Stomach (tissue), 9 donors: ENCODE results near the gene AP1G1. TPM values are rescaled to one million over a fixed set of nuclear protein-coding genes. Genes with fewer than 3 reads are reported as not detected.

Experiments
- DNase-seq, 2 donors: peaks; one replicate each; pipeline versions ENCODE4 v3.0.0 to v3.0.0-alpha.2; 2013 to 2019
- H3K27ac ChIP-seq, 5 donors: fragments of 200-600 bp in 4 of 5; sonication (generic) in 4 of 5; one replicate each; pipeline ENCODE4 v1.5.1; 2013 to 2019; ENCODE audit warnings: mild to moderate bottlenecking in 1 of 5, moderate library complexity in 1 of 5
- H3K27me3 ChIP-seq, 3 donors: fragments of 200-600 bp; sonication (generic); one replicate each; pipeline ENCODE4 v1.5.1; 2017 to 2019; ENCODE audit warnings: mixed run types in 1 of 3
- H3K36me3 ChIP-seq, 4 donors: fragments of 200-600 bp; sonication (generic); 1 replicate in 3 of 4; 2 replicates in 1 of 4; pipeline ENCODE4 v1.5.1; 2016 to 2019
- H3K4me1 ChIP-seq, 4 donors: fragments of 200-600 bp; sonication (generic); one replicate each; pipeline ENCODE4 v1.5.1; 2016 to 2019
- H3K4me3 ChIP-seq, 4 donors: fragments of 200-600 bp; sonication (generic) in 3 of 4; one replicate each; pipeline ENCODE4 v1.5.1; 2016 to 2019; ENCODE audit warnings: mild to moderate bottlenecking in 1 of 4
- H3K9me3 ChIP-seq, 4 donors: fragments of 200-600 bp; sonication (generic); one replicate each; pipeline ENCODE4 v1.5.1; 2016 to 2019
- CTCF ChIP-seq, 7 experiments: fragments of 450-650 bp in 4 of 7; fragments of 200-600 bp in 3 of 7; sonication (generic) in 3 of 7; IDR thresholded peaks; one replicate each; pipeline ENCODE4 v1.5.1; 2016 to 2019; ENCODE audit warnings: antibody characterized with exemption in 7 of 7, control low read depth in 2 of 7, mild to moderate bottlenecking in 1 of 7
- EP300 ChIP-seq: sonication (generic); formaldehyde crosslinking; IDR thresholded peaks from one replicate; pipeline ENCODE4 v1.6.1; 2017; ENCODE audit warnings: antibody characterized with exemption
- POLR2A ChIP-seq, 4 donors: fragments of 450-650 bp; IDR thresholded peaks; one replicate each; pipeline ENCODE4 v1.6.1; 2016; ENCODE audit warnings: antibody characterized with exemption in 4 of 4, control low read depth in 2 of 4, mild to moderate bottlenecking in 1 of 4, moderate library complexity in 1 of 4
- POLR2AphosphoS5 ChIP-seq, 3 donors: sonication (generic); formaldehyde crosslinking; IDR thresholded peaks; one replicate each; pipeline ENCODE4 v1.6.1; 2016; ENCODE audit warnings: antibody characterized with exemption in 3 of 3
- WGBS, 5 donors: extraction: QIAGEN DNeasy Blood & Tissue Kit in 3 of 5; methylation state at CpG; one replicate each; pipeline versions ENCODE4 v1.1.5 to v1.1.7; 2013 to 2018; 5-methylcytosine and 5-hydroxymethylcytosine counted together
- intact Hi-C: fragments of 100-400 bp; cut with DNase I; formaldehyde crosslinking; loops from one replicate; pipeline ENCODE4 v1.15.1; 2023; ENCODE audit warnings: low total_unique reads
- polyA plus RNA-seq, 3 donors: library from polyadenylated mRNA; stranded (reverse); fragments of 200-250 nt; gene quantifications; one replicate each; pipeline ENCODE4 v1.2.3, GENCODE V29; 2013
- total RNA-seq, 5 donors: library from RNA; depleted of rRNA; stranded (reverse); fragments of >200 nt; gene quantifications; one replicate each; pipeline versions ENCODE4 v1.1.0 to v1.2.3, GENCODE V29; 2014 to 2016
- donor health status: healthy with polysubstance abuse.
- donor health status: Bipolar disorder and iron deficiency.
- donor health status: healthy.

The AP1G1 gene
- total and polyA plus RNA-seq, 8 donors: 11.7 to 198 (median 123) TPM

GRCh38 chr16:71722801-71723536, 85.7 kb downstream of the AP1G1 start:
- peak; percentile 59 to 87 for DNase-seq
- 0 to 1% (median 1%) methylated on average over 29 to 58 of the region's 59 CpGs for WGBS, 5 donors
- no peaks in the 10 kb centered on the region for H3K9me3 ChIP-seq
- TF ChIP-seq EP300: no peak
- TF ChIP-seq POLR2AphosphoS5 (IDR thresholded peaks at IDR 0.05): peak in 2 of 3 donors; percentile 33 to 61
- intact Hi-C loops: no loop called here
- peak overlapping the region; percentile 81 to 95 (median 88) for H3K4me3 ChIP-seq
- H3K27me3 ChIP-seq: peaks cover 0 to 5% (median 0%) of the 10 kb centered on the region in 3 donors
- H3K27ac ChIP-seq: peak overlapping the region; percentile 80 to 95 (median 90)
- H3K36me3 ChIP-seq: no peaks in the 10 kb centered on the region
- H3K4me1 ChIP-seq: peaks cover 5 to 51% (median 33%) of the 10 kb centered on the region in 4 donors

- intact Hi-C loops: no loop called here
- H3K27ac ChIP-seq: no peak overlapping the region
- no peaks in the 10 kb centered on the region for H3K36me3 ChIP-seq
- 71 to 85% (median 74%) methylated on average over 7 to 8 of the region's 8 CpGs for WGBS, 5 donors
- H3K4me3 ChIP-seq: no peak overlapping the region
- no peaks in the 10 kb centered on the region for H3K9me3 ChIP-seq
- H3K27me3 ChIP-seq: peaks cover 0 to 5% (median 0%) of the 10 kb centered on the region in 3 donors
- H3K4me1 ChIP-seq: peaks cover 5 to 34% (median 24%) of the 10 kb centered on the region in 4 donors
- DNase-seq: no peak
- TF ChIP-seq POLR2AphosphoS5 (IDR thresholded peaks at IDR 0.05) (no peak), CTCF (IDR thresholded peaks at IDR 0.05) (no peak), POLR2A (IDR thresholded peaks at IDR 0.05) (no peak), EP300 (no peak)
Observed at GRCh38 chr16:71721066-71721740, 87.4 kb downstream of the AP1G1 start.

- peaks cover 0 to 20% (median 4%) of the 10 kb centered on the region in 4 donors for H3K4me1 ChIP-seq
- H3K4me3 ChIP-seq: no peak overlapping the region
- no peaks in the 10 kb centered on the region for H3K9me3 ChIP-seq
- no peak for TF ChIP-seq CTCF (IDR thresholded peaks at IDR 0.05)
- no peak for TF ChIP-seq EP300
- no peak for TF ChIP-seq POLR2AphosphoS5 (IDR thresholded peaks at IDR 0.05)
- TF ChIP-seq POLR2A (IDR thresholded peaks at IDR 0.05): no peak
- H3K27ac ChIP-seq: no peak overlapping the region
- DNase-seq: no peak
- H3K36me3 ChIP-seq: peaks cover 0 to 10% (median 4%) of the 10 kb centered on the region in 4 donors
- WGBS, 5 donors: 39 to 54% (median 45%) methylated on average over 1 of the region's 1 CpG
- intact Hi-C loops: no loop called here
- no peaks in the 10 kb centered on the region for H3K27me3 ChIP-seq
Observed at GRCh38 chr16:71712501-71712900, 96.1 kb downstream of the AP1G1 start.

GRCh38 chr16:71711789-71712188, 96.8 kb downstream of the AP1G1 start:
- Histone ChIP-seq H3K4me3 (no peak overlapping the region), H3K27ac (no peak overlapping the region), H3K9me3 (no peaks in the 10 kb centered on the region), H3K4me1 (peaks cover 0 to 20% (median 4%) of the 10 kb centered on the region in 4 donors), H3K36me3 (peaks cover 0 to 10% (median 4%) of the 10 kb centered on the region in 4 donors), H3K27me3 (no peaks in the 10 kb centered on the region)
- DNase-seq: no peak
- 50 to 71% (median 58%) methylated on average over 3 of the region's 3 CpGs for WGBS, 5 donors
- intact Hi-C loops: no loop called here
- TF ChIP-seq POLR2AphosphoS5 (IDR thresholded peaks at IDR 0.05) (no peak), EP300 (no peak), POLR2A (IDR thresholded peaks at IDR 0.05) (no peak), CTCF (IDR thresholded peaks at IDR 0.05) (no peak)
